Measurements from ENCODE around the gene CCL13.

DNA sequence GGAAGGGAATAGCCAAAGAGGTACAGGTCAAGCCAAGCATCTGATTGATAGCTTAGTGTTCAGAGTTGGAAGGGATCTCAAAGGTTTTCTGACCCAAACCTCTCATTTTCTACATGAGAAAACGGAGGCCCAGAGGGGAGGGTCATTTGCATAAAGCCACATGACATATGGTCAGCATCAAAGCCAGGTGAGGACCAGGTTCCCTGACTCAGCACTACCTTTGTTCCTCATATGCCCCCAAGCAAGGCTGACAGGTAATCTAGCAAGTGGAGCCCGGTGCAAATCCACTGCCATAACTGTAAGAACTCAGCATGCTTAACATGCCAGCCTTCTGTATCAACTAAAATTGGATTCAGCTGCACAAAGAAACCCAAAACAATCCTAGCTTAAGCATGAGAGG is 35.0 kb downstream of the CCL13 start:
- TF ChIP-seq CTCF (IDR thresholded peaks at IDR 0.05) = no peak
- TF ChIP-seq EP300 (IDR thresholded peaks at IDR 0.05) = no peak
- TF ChIP-seq POLR2A (IDR thresholded peaks at IDR 0.05) = no peak
